Astrocyte (in vitro differentiated cells and primary cell): Measurements from ENCODE around the gene GMPPB. TPM values are rescaled to one million over a fixed set of nuclear protein-coding genes. Genes with fewer than 3 reads are reported as not detected.

Source experiments
- DNase-seq: peaks from one replicate; pipeline ENCODE4 v3.0.0-alpha.2; 2010; ENCODE audit warnings: low read depth
- FAIRE-seq: peaks from 2 replicates; lab custom pipeline; 2011; peaks lifted over from hg19 to GRCh38; lab: Jason Lieb, UNC
- H2AFZ ChIP-seq: 2 replicates; pipeline ENCODE4 v1.6.0; 2012; ENCODE audit warnings: low read depth, low read length, inconsistent platforms
- H3K27ac ChIP-seq: 2 replicates; pipeline ENCODE4 v1.5.1; 2011; ENCODE audit warnings: low read depth, low read length, inconsistent platforms
- H3K27me3 ChIP-seq: 2 replicates; pipeline ENCODE4 v1.6.0; 2011; ENCODE audit warnings: low read length, inconsistent platforms; ENCODE audit not compliant: insufficient read depth
- H3K36me3 ChIP-seq: 2 replicates; pipeline ENCODE4 v1.5.1; 2011; ENCODE audit warnings: low read length, inconsistent platforms; ENCODE audit not compliant: insufficient read depth
- H3K4me1 ChIP-seq: 2 replicates; pipeline ENCODE4 v1.5.1; 2011; ENCODE audit warnings: low read length, inconsistent platforms; ENCODE audit not compliant: insufficient read depth
- H3K4me2 ChIP-seq: 2 replicates; pipeline ENCODE4 v1.6.0; 2012; ENCODE audit warnings: low read length, inconsistent platforms
- H3K4me3 ChIP-seq: 2 replicates; pipeline ENCODE4 v1.5.1; 2011; ENCODE audit warnings: low read depth, mild to moderate bottlenecking, low read length, inconsistent platforms; ENCODE audit not compliant: insufficient read depth
- H3K79me2 ChIP-seq: 2 replicates; pipeline ENCODE4 v1.6.0; 2012; ENCODE audit warnings: mild to moderate bottlenecking, low read length, inconsistent platforms; ENCODE audit not compliant: insufficient read depth
- H3K9ac ChIP-seq: 2 replicates; pipeline ENCODE4 v1.6.0; 2012; ENCODE audit warnings: mild to moderate bottlenecking, low read length, inconsistent platforms
- H3K9me3 ChIP-seq: 2 replicates; pipeline ENCODE4 v1.5.1; 2012; ENCODE audit warnings: low read depth, mild to moderate bottlenecking, low read length, inconsistent platforms; ENCODE audit not compliant: insufficient read depth
- H4K20me1 ChIP-seq: 2 replicates; pipeline ENCODE4 v1.6.0; 2012; ENCODE audit warnings: low read length, inconsistent platforms; ENCODE audit not compliant: insufficient read depth
- H3K27ac Mint-ChIP-seq: one replicate; pipeline ENCODE4 v1.8.0; 2021; ENCODE audit warnings: mild to moderate bottlenecking, mixed read lengths; ENCODE audit not compliant: unreplicated experiment
- H3K27me3 Mint-ChIP-seq: one replicate; pipeline ENCODE4 v1.8.0; 2021; ENCODE audit warnings: low read depth, mixed read lengths; ENCODE audit not compliant: unreplicated experiment
- H3K36me3 Mint-ChIP-seq: one replicate; pipeline ENCODE4 v1.8.0; 2021; ENCODE audit warnings: low read depth, mixed read lengths; ENCODE audit not compliant: unreplicated experiment
- H3K4me1 Mint-ChIP-seq: one replicate; pipeline ENCODE4 v1.8.0; 2021; ENCODE audit warnings: low read depth, mixed read lengths; ENCODE audit not compliant: unreplicated experiment
- H3K4me3 Mint-ChIP-seq: one replicate; pipeline ENCODE4 v1.8.0; 2021; ENCODE audit warnings: mild to moderate bottlenecking, moderate library complexity, mixed read lengths; ENCODE audit not compliant: unreplicated experiment
- H3K9me3 Mint-ChIP-seq: one replicate; pipeline ENCODE4 v1.8.0; 2021; ENCODE audit warnings: mild to moderate bottlenecking, mixed read lengths; ENCODE audit not compliant: unreplicated experiment
- EZH2 ChIP-seq: IDR thresholded peaks from 2 replicates; pipeline ENCODE4 v1.6.1; 2012; ENCODE audit warnings: mild to moderate bottlenecking, low read length, inconsistent platforms; ENCODE audit not compliant: insufficient read depth
- total RNA-seq: library from RNA; stranded (reverse); gene quantifications from 2 replicates; pipeline ENCODE4 v1.2.1, GENCODE V29; 2021
- TF ChIP-seq, protein P1 (sequence below): IDR thresholded peaks from 2 replicates; pipeline ENCODE4 v1.5.1; 2011; ENCODE audit warnings: low read depth, mild to moderate bottlenecking, inconsistent platforms, low read length, moderate library complexity; ENCODE audit not compliant: insufficient read depth

The GMPPB gene
- total RNA-seq, 1 donor from 2014 or later: 24.6 TPM

DNA sequence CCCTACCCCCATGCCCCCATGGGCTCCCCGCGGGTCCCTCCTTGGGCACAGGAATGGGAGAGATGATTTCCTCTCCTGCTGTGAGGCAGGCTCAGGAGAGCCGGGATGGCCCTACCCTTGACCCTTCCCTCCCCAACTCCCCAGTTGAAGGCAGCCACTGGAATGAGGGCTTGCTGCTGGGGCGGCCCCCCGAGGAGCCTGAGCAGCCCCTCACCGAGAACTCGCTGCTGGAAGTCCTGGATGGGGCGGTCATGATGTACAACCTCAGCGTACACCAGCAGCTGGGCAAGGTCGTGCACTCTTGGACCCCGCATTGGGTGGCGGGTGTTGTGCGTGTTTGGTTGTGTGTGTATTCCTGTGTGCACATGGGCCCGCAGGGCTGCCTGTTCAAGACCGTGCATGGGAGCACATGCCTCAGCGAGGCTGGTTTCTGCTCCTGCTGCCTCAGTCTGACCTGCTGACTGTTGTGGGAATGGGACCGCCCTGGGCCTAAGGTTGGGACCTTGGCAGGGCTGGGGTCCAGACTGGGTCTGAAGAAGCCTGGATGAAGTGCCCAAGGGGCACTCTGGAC, 18.3 kb downstream of the GMPPB start:
- no peaks in the 10 kb centered on the region for H3K27me3 ChIP-seq
- H4K20me1 ChIP-seq: peaks cover 10% of the 10 kb centered on the region
- no peak for TF ChIP-seq EZH2
- TF ChIP-seq, protein P1, sequence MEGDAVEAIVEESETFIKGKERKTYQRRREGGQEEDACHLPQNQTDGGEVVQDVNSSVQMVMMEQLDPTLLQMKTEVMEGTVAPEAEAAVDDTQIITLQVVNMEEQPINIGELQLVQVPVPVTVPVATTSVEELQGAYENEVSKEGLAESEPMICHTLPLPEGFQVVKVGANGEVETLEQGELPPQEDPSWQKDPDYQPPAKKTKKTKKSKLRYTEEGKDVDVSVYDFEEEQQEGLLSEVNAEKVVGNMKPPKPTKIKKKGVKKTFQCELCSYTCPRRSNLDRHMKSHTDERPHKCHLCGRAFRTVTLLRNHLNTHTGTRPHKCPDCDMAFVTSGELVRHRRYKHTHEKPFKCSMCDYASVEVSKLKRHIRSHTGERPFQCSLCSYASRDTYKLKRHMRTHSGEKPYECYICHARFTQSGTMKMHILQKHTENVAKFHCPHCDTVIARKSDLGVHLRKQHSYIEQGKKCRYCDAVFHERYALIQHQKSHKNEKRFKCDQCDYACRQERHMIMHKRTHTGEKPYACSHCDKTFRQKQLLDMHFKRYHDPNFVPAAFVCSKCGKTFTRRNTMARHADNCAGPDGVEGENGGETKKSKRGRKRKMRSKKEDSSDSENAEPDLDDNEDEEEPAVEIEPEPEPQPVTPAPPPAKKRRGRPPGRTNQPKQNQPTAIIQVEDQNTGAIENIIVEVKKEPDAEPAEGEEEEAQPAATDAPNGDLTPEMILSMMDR: no peak
- H3K4me2 ChIP-seq: no peak overlapping the region
- no peaks in the 10 kb centered on the region for H3K4me1 ChIP-seq
- no peak overlapping the region for H3K4me3 Mint-ChIP-seq
- H3K27ac Mint-ChIP-seq: no peak overlapping the region
- no peak overlapping the region for H3K4me3 ChIP-seq
- no peaks in the 10 kb centered on the region for H3K27me3 Mint-ChIP-seq
- H3K9ac ChIP-seq: no peak overlapping the region
- peaks cover 8% of the 10 kb centered on the region for H3K4me1 Mint-ChIP-seq
- peaks cover 13% of the 10 kb centered on the region for H3K36me3 Mint-ChIP-seq
- no peak overlapping the region for H3K27ac ChIP-seq
- no peaks in the 10 kb centered on the region for H3K9me3 ChIP-seq
- no peaks in the 10 kb centered on the region for H3K9me3 Mint-ChIP-seq
- no peak overlapping the region for H2AFZ ChIP-seq
- no peaks in the 10 kb centered on the region for H3K79me2 ChIP-seq
- no peaks in the 10 kb centered on the region for H3K36me3 ChIP-seq
- DNase-seq (no peak), FAIRE-seq (no peak)

DNA sequence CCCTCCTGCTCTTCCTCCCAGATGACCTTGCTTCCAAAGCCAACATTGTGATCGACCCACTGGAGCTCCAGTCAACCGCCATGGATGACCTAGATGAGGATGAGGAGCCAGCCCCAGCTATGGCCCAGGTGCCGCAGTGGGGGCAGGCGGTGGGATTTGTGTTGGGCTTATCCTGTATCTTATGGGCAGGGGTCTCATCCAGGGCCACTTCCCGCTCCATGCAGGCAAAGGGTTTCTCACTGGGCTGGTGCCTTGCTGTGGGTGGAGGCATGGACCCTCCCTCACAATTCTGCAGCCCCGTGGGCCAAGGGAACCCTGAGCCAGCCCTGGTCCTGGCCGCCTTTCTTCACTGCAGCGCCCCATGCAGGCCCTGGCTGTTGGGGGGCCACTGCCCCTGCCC, 19.1 kb downstream of the GMPPB start:
- no peak overlapping the region for H2AFZ ChIP-seq
- H4K20me1 ChIP-seq: peaks cover 10% of the 10 kb centered on the region
- H3K4me1 ChIP-seq: no peaks in the 10 kb centered on the region
- Mint-ChIP-seq H3K36me3 (peaks cover 12% of the 10 kb centered on the region), H3K4me3 (no peak overlapping the region), H3K27me3 (no peaks in the 10 kb centered on the region), H3K4me1 (peaks cover 8% of the 10 kb centered on the region), H3K27ac (no peak overlapping the region), H3K9me3 (no peaks in the 10 kb centered on the region)
- no peaks in the 10 kb centered on the region for H3K79me2 ChIP-seq
- H3K27ac ChIP-seq: no peak overlapping the region
- H3K27me3 ChIP-seq: no peaks in the 10 kb centered on the region
- no peak overlapping the region for H3K9ac ChIP-seq
- no peak for TF ChIP-seq EZH2
- TF ChIP-seq, protein P1: no peak
- no peaks in the 10 kb centered on the region for H3K36me3 ChIP-seq
- no peak overlapping the region for H3K4me3 ChIP-seq
- H3K4me2 ChIP-seq: no peak overlapping the region
- no peak for DNase-seq
- H3K9me3 ChIP-seq: no peaks in the 10 kb centered on the region
- FAIRE-seq: no peak

DNA sequence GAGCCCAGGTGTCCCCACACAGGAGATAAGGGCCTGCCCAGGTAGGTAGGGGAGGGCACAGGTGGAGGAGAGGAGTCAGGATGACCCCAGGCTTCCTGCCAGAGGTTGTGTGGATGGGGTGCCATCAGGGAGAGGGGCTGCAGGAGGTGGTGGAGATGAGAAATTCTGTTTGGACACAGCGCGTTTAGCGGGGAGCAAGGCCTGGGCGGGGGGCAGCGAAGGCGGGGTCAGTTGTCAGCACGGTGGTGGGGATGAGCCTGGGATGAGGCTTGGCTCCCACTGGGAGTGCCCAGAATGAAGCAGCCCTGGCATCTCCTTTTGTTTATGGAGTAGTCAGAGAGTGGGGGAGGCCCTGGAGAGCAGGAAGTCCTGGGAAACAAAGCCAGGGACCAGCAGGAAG, 19.8 kb downstream of the GMPPB start:
- H3K27me3 ChIP-seq: no peaks in the 10 kb centered on the region
- Mint-ChIP-seq H3K27ac (no peak overlapping the region), H3K4me1 (peaks cover 8% of the 10 kb centered on the region), H3K27me3 (no peaks in the 10 kb centered on the region), H3K36me3 (peaks cover 12% of the 10 kb centered on the region), H3K4me3 (no peak overlapping the region), H3K9me3 (no peaks in the 10 kb centered on the region)
- H3K9me3 ChIP-seq: no peaks in the 10 kb centered on the region
- FAIRE-seq (no peak), DNase-seq (no peak)
- H3K27ac ChIP-seq: no peak overlapping the region
- no peak overlapping the region for H2AFZ ChIP-seq
- TF ChIP-seq, protein P1: no peak
- no peak for TF ChIP-seq EZH2
- no peak overlapping the region for H3K4me3 ChIP-seq
- H3K4me2 ChIP-seq: no peak overlapping the region
- H4K20me1 ChIP-seq: peaks cover 10% of the 10 kb centered on the region
- no peaks in the 10 kb centered on the region for H3K4me1 ChIP-seq
- no peaks in the 10 kb centered on the region for H3K79me2 ChIP-seq
- H3K36me3 ChIP-seq: no peaks in the 10 kb centered on the region
- no peak overlapping the region for H3K9ac ChIP-seq
